Fibroblast of skin of left quadriceps (primary cell): ENCODE data around the gene PPFIA4.

Experiments
- DNase-seq, 2 experiments: peaks; one replicate each; pipeline ENCODE4 v3.0.0-alpha.2; 2013; ENCODE audit warnings: low read depth in 2 of 2

The PPFIA4 gene

DNA sequence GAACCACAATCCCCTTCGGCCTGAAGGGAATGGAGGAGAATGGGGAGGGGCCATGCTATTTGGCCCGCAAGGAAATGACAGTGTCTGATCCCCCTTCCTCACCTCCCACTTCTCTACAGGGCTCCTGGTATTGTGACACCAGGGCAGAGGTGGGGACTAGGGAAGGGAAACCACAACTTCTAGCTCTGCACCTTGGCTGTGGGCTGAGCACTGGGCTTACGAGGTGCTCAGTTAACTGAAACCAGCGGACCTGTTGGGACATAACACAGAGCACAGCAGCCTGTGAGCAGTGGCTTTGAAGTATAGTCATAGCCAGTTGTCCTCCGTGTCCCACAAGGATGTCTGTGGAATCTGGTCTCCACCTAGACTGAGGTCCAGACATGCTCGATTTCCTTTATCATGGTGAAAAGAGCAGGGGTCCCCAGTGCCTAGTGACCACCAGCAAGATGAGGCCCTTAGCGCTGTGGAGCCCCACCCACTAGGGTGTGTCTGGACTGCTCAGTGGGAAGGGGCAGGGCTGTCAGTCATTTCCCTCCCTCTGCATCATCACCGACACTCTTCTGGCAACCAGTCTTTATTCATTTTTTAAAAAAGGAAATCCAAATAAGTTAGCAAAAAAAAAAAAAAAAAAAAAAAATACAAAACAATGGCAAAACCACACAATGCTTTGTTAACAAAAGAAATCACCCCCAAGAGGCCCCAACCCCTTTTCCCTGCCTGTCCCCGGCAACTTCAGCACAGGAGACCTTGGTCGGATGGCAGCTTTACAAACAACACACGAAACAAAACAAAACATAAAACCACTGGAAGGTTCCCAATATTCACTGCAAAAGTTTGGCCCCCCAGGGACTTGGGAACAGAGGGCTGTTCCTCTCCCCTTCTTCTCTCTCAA is 56.5 kb downstream of the PPFIA4 start:
- DNase-seq: no peak

DNA sequence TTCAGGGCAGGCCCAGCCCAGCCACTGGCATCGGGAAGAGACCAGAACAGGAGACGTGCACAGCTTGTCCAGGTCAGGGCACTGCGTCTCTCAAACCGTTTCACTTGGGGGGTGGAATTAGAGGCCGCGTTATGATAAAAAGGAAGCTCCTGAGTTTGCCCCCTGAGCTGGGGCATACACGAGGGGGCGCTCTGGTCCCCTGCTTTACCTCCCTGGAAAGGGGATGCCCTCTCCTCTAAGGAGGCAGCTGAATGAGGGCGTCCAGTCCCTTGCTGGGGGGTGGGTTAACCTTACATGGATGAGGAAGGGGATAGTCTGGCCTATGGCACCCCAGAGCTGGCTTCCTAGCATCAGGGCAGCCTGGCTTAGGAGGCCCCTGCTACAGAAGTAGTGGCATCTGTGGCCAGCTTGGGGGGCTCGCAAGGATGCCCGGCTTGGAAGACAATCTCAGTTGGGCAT is 57.2 kb downstream of the PPFIA4 start:
- no peak for DNase-seq

- DNase-seq: no peak
Measured at GRCh38 chr1:203084588-203085527, 58.6 kb downstream of the PPFIA4 start.

DNA sequence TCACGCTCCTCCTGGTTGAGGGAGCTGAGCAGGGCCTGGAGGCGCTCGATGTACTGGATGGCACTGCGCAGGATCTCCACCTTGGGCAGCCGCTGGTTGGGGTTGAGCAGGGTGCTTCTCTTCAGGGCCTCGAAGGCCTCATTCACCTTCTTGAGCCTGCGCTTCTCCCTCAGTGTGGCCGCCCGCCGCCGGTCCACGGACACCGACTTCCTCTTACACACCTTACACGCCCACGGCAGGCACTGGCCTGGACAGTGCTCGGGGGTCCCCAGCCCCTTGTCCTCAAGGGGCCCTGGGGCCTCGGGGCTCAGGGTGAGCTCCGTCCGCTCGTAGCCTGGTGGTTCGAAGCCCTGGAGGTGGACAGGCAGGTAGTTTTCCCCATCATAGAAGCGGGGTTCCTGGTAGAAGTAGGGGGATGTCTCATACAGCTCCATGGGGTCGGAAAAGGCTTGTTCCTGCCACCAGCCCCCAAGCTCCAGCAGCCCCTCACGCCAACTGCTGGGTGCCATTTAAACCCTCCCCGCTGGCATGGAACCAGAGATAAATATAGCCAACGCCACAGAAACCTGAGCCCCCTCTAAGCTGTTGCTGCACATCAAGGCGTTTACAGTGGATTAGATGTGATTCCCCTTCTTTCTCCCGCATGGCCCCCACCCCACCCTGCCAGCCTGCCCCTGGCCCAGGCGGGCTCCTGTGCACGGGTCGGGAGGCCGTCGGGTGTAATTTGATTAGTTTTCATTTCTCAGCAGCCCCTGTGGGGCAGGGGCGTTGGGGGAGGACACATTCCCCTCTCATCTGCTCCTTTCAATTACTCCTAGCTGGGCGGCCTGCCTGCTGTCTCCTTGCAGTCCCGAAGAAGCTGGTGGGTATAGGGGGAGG is 59.5 kb downstream of the PPFIA4 start, which contains the start of gene MYOG:
MYOG (minus strand) TSS at position 485 of the 879 bp plus-strand sequence; CDS start at position 434, 51 bp downstream.
- no peak for DNase-seq

- DNase-seq: no peak
Measured at GRCh38 chr1:203086992-203087763, 60.9 kb downstream of the PPFIA4 start.

DNA sequence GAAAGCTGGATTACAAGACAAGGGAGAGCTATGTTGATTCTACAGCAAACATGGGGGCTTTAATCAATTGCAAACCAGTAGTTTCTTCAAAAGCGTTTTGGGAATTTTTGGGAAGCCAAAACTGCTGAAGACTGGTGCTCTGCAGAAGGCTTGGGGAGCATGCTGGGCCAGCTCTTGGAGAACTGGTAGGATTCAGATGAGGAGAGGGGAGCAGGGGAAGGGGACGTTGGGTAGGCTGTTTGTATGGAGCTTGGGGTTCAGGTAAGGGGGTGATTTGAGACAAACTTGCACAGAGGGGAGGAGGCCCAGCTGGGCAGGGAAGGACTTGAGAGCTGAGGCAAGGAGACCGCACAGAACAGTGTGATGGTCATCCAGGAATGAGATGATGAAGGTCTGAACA is 62.1 kb downstream of the PPFIA4 start:
- DNase-seq: no peak

- DNase-seq: no peak
Measured at GRCh38 chr1:203089001-203089650, 62.8 kb downstream of the PPFIA4 start.

GRCh38 chr1:203089651-203090045 is 63.4 kb downstream of the PPFIA4 start:
- DNase-seq: no peak

DNA sequence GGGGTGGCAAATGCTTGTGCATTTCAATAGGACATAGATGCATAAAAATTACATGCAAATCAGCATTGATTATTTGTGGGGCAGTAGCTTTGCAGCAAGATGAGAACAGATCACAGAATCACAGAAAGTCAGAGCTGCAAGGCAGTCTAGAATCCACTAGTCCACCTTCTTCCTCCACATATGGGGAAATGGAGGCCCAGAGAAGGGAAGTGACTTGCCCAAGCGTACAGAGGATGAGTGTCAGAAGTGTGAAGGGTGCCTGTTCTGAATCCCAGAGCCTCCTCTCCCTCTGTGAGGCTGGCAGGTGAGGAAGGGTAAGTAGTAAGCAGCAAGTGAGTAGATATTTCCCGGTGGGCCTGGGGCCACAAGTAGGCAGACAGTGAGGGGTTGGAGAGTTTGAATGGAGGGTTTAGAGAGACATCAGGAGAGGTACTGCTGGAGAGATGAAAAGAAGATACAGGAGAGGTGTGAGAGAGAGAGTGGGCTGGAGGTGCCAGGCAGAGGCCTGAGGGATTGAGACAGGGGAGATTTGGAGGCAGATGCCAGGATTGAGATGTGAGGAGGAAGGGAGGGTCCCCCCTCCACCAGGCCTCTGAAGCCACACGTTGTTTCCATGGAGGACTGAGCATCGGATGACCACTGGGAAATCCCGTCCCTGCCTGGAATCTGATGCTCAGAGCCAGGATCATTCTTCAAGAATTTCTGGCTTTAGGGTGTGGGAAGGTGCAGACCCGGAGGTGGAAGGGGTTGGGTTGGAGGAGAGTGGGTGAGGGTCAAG is 64.3 kb downstream of the PPFIA4 start:
- DNase-seq: no peak

GRCh38 chr1:203091199-203091477 is 64.8 kb downstream of the PPFIA4 start:
- no peak for DNase-seq

DNA sequence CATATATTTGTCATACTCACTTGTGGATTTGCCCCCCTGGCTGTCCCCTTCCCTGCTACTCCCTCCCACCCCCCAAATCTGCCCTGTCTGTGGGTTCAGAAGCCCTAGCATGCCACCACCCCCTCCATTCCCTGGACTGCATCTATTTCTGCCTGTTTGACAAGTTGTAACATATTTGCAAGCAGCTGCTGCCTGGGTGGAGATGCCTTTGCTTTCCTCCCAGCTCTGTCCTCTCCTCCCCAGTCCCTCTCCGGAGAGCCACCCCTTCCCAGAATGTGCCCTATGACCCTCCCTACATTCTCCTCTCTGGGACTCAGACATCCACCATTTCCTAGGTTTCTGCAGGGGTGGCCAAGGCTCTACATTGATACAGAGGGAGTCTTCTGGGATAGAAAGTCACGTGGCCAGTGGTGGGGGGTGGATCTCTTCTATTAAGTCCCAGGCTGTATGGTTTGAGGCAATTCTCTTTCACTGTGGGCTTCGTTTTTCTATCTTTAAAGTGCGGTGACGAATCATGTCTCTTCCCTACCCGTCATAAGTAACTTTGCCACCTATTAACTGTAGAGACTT is 65.6 kb downstream of the PPFIA4 start:
- no peak for DNase-seq

GRCh38 chr1:203093754-203094410 is 67.6 kb downstream of the PPFIA4 start:
- no peak for DNase-seq

GRCh38 chr1:203095061-203095690 is 68.9 kb downstream of the PPFIA4 start:
- no peak for DNase-seq

GRCh38 chr1:203096566-203096965 is 70.3 kb downstream of the PPFIA4 start:
- DNase-seq: no peak

GRCh38 chr1:203097001-203097400 is 70.7 kb downstream of the PPFIA4 start:
- DNase-seq: no peak

- no peak for DNase-seq
Measured at GRCh38 chr1:203098445-203098844, 72.2 kb downstream of the PPFIA4 start.

DNA sequence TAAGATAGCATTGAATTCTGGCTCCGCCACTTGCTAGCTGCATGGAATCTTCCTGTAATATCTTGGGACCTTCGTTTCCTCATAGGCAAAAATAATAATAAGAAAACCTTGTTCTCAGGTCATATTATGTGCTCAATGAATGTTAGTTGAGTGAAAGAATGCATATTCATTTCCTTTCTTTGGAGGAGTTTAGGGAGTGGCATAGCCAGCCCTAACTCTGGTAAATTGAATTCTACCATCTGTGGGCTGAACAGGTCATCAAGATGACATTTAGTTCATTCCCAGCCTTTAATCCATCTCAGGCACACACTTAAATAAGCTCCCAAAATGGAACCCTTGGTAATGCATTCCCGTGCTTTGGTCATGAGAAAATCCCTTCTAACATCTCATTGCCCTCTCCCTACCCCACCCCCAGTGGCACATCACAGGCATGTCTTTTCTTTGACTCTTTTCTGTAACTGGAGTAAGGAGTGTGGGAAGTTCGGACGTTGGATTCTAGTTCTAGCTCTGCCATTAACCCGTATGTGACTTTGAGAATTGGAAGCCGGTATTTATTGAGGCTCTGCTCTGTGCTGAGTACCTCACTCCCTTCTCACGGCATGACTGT is 72.7 kb downstream of the PPFIA4 start:
- DNase-seq: no peak
